KMS-11 (cell line): Measurements from ENCODE around the gene RRAGD.

ENCODE experiments used
- H2AFZ ChIP-seq: fragments of 200-600 bp; sonication (generic); 2 replicates; pipeline ENCODE4 v1.6.1; 2016; ENCODE audit warnings: antibody characterized with exemption, mixed run types, low read depth
- H3K27ac ChIP-seq: fragments of 200-600 bp; sonication (generic); 2 replicates; pipeline ENCODE4 v1.6.1; 2016; ENCODE audit warnings: mild to moderate bottlenecking, mixed run types
- H3K27me3 ChIP-seq: fragments of 200-600 bp; sonication (generic); 2 replicates; pipeline ENCODE4 v1.6.1; 2017; ENCODE audit warnings: mild to moderate bottlenecking, low read depth, mixed run types, moderate library complexity; ENCODE audit not compliant: insufficient read depth
- H3K36me3 ChIP-seq: fragments of 200-600 bp; sonication (generic); 2 replicates; pipeline ENCODE4 v1.6.1; 2017; ENCODE audit warnings: mild to moderate bottlenecking, mixed run types; ENCODE audit not compliant: insufficient read depth
- H3K4me1 ChIP-seq: fragments of 200-600 bp; sonication (generic); 2 replicates; pipeline ENCODE4 v1.6.1; 2016; ENCODE audit warnings: mild to moderate bottlenecking, low read depth, mixed run types; ENCODE audit not compliant: poor library complexity, severe bottlenecking
- H3K4me2 ChIP-seq: fragments of 200-600 bp; sonication (generic); 2 replicates; pipeline ENCODE4 v1.7.0; 2016; ENCODE audit warnings: mild to moderate bottlenecking, mixed run types
- H3K4me3 ChIP-seq: fragments of 200-600 bp; sonication (generic); IDR thresholded peaks from 2 replicates; pipeline ENCODE4 v1.6.1; 2017; ENCODE audit warnings: low read depth, low read length, mixed read lengths; ENCODE audit not compliant: insufficient read depth
- H3K79me2 ChIP-seq: fragments of 200-600 bp; sonication (generic); 2 replicates; pipeline ENCODE4 v1.6.1; 2016; ENCODE audit warnings: low read depth, mixed run types; ENCODE audit not compliant: insufficient read depth
- H3K9ac ChIP-seq: fragments of 200-600 bp; sonication (generic); 2 replicates; pipeline ENCODE4 v1.6.1; 2016; ENCODE audit warnings: mild to moderate bottlenecking, mixed run types
- H4K20me1 ChIP-seq: fragments of 200-600 bp; sonication (generic); 2 replicates; pipeline ENCODE4 v1.6.1; 2016; ENCODE audit warnings: mild to moderate bottlenecking, mixed run types; ENCODE audit not compliant: insufficient read depth
- CTCF ChIP-seq: fragments of 200-600 bp; sonication (generic); conservative IDR thresholded peaks from 2 replicates; pipeline ENCODE4 v1.6.1; 2017; ENCODE audit warnings: low read depth, mild to moderate bottlenecking, antibody characterized with exemption, low read length, moderate library complexity, mixed read lengths

Gene RRAGD

DNA sequence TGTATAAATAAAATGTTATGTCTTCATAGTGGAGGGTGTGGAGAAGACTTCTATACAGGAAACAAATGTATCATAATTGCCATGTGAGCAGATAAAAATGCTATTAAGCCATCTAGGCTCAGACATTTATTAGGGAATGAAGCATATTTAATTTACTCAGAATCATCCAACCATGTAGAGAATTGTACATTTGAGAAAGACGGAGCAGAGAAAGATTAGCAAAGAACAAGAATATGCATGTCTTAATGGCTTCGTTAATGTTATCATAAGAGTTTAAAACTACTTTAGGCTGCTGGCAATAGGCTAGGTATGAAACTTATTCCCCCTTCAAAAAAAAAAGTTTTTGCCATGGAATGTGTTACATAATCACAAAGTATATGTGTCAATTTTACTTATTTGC lies 26.9 kb upstream of the RRAGD start:
- no peaks in the 10 kb centered on the region for H3K27me3 ChIP-seq
- H2AFZ ChIP-seq = no peak overlapping the region
- no peaks in the 10 kb centered on the region for H3K79me2 ChIP-seq
- no peak overlapping the region for H3K9ac ChIP-seq
- no peak overlapping the region for H3K4me3 ChIP-seq
- no peak for TF ChIP-seq CTCF
- H3K4me1 ChIP-seq = peaks cover 22% of the 10 kb centered on the region
- H4K20me1 ChIP-seq = no peaks in the 10 kb centered on the region
- no peak overlapping the region for H3K4me2 ChIP-seq
- no peak overlapping the region for H3K27ac ChIP-seq
- no peaks in the 10 kb centered on the region for H3K36me3 ChIP-seq

DNA sequence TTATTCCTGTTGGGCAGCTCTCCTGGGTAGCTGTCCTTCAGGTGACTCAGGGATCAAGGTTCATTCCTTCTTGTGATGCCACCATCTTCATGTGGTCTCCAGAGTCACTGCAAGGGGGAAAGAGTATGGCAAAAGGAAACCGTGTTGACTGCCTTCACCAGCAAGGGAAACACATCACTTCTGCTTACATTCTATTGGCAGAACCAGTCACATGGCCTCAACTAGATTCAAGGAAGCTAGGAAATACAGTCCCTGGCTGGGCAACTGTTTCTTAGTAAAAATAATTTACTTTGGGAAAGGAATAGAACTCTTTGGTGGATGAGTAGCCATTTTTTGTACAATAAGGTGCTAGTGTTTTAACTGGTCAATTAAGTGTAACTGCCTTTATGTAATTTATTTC lies 26.2 kb upstream of the RRAGD start:
- no peak overlapping the region for H3K4me2 ChIP-seq
- no peak overlapping the region for H3K9ac ChIP-seq
- no peak overlapping the region for H2AFZ ChIP-seq
- peaks cover 22% of the 10 kb centered on the region for H3K4me1 ChIP-seq
- no peaks in the 10 kb centered on the region for H3K36me3 ChIP-seq
- H3K79me2 ChIP-seq = no peaks in the 10 kb centered on the region
- H4K20me1 ChIP-seq = no peaks in the 10 kb centered on the region
- H3K4me3 ChIP-seq = no peak overlapping the region
- H3K27ac ChIP-seq = no peak overlapping the region
- H3K27me3 ChIP-seq = no peaks in the 10 kb centered on the region
- no peak for TF ChIP-seq CTCF

GRCh38 chr6:89436226-89436625 lies 24.2 kb upstream of the RRAGD start:
- Histone ChIP-seq H3K4me3 (no peak overlapping the region), H3K9ac (no peak overlapping the region), H4K20me1 (no peaks in the 10 kb centered on the region), H3K27me3 (no peaks in the 10 kb centered on the region), H3K4me2 (peak overlapping the region; percentile 86), H3K36me3 (no peaks in the 10 kb centered on the region), H3K27ac (peak overlapping the region; percentile 40), H3K4me1 (peaks cover 25% of the 10 kb centered on the region), H3K79me2 (no peaks in the 10 kb centered on the region), H2AFZ (no peak overlapping the region)
- TF ChIP-seq CTCF = no peak

GRCh38 chr6:89434954-89435353 lies 22.9 kb upstream of the RRAGD start:
- Histone ChIP-seq H3K4me2 (no peak overlapping the region; the same call in 1 of the 2 replicates), H2AFZ (no peak overlapping the region), H3K4me1 (peaks cover 25% of the 10 kb centered on the region), H3K27ac (no peak overlapping the region), H3K27me3 (no peaks in the 10 kb centered on the region), H3K36me3 (no peaks in the 10 kb centered on the region), H3K4me3 (no peak overlapping the region), H4K20me1 (no peaks in the 10 kb centered on the region), H3K79me2 (no peaks in the 10 kb centered on the region), H3K9ac (no peak overlapping the region)
- TF ChIP-seq CTCF = no peak

DNA sequence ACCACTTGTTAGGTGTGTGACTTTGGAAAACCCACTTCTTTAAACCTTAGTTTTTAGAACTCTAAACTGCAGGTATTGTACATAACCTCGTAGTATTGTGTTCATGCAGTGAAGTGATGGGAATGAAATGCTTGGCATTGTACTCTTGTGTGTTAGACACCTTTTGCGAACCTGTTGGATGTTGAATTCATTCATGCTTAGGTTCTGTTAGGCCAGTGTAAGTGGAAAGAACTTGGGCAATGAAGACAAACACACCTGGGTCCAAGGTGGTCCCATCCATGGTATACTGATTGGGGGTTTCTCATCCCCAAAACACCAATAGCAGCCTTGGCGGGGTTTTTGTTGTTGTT lies 22.1 kb upstream of the RRAGD start:
- no peak overlapping the region for H3K4me3 ChIP-seq
- TF ChIP-seq CTCF = no peak
- H4K20me1 ChIP-seq = no peaks in the 10 kb centered on the region
- H2AFZ ChIP-seq = no peak overlapping the region
- H3K27ac ChIP-seq = no peak overlapping the region
- H3K79me2 ChIP-seq = no peaks in the 10 kb centered on the region
- peaks cover 25% of the 10 kb centered on the region for H3K4me1 ChIP-seq
- H3K27me3 ChIP-seq = no peaks in the 10 kb centered on the region
- H3K9ac ChIP-seq = no peak overlapping the region
- no peak overlapping the region for H3K4me2 ChIP-seq
- no peaks in the 10 kb centered on the region for H3K36me3 ChIP-seq
